HG02938 (cell line): ENCODE measurements around the gene FXR1.
"Not testable (repeated sequence)": the region's sequence is repeated elsewhere in the genome, so short reads cannot be mapped to it uniquely, and the experiment has no call there.

ENCODE experiments used
- ATAC-seq: cut with Tn5 transposase; IDR thresholded peaks from one replicate; pipeline ENCODE4 v1.9.1; 2021; ENCODE audit warnings: mild to moderate bottlenecking, moderate library complexity; ENCODE audit not compliant: unreplicated experiment

Gene FXR1

GRCh38 chr3:180932819-180933218 lies 20.3 kb downstream of the FXR1 start:
- no peak for ATAC-seq

GRCh38 chr3:180934638-180935037 lies 22.2 kb downstream of the FXR1 start:
- ATAC-seq: no peak

- ATAC-seq: no peak
These were observed 28.4 kb downstream of the FXR1 start for GRCh38 chr3:180940826-180941225.

- peak; percentile 86 for ATAC-seq
These were observed 35.4 kb downstream of the FXR1 start for GRCh38 chr3:180947761-180948390.

GRCh38 chr3:180959691-180960090 lies 47.2 kb downstream of the FXR1 start:
- ATAC-seq: no peak

- ATAC-seq: no peak
These were observed 48.6 kb downstream of the FXR1 start for GRCh38 chr3:180961087-180961486.

- no peak for ATAC-seq
These were observed 49.1 kb downstream of the FXR1 start for GRCh38 chr3:180961552-180961951.

- ATAC-seq: no peak
These were observed 50.1 kb downstream of the FXR1 start for GRCh38 chr3:180962530-180962929.

GRCh38 chr3:180970931-180971330 lies 58.5 kb downstream of the FXR1 start:
- ATAC-seq: no peak

GRCh38 chr3:180973543-180973942 lies 61.1 kb downstream of the FXR1 start:
- peak; percentile 72 for ATAC-seq

- ATAC-seq: no peak
These were observed 61.8 kb downstream of the FXR1 start for GRCh38 chr3:180974286-180974685.

- ATAC-seq: no peak
These were observed 65.0 kb downstream of the FXR1 start for GRCh38 chr3:180977498-180977897.

- no peak for ATAC-seq
These were observed 67.5 kb downstream of the FXR1 start for GRCh38 chr3:180979961-180980360.

- peak; percentile 45 for ATAC-seq
These were observed 68.1 kb downstream of the FXR1 start for GRCh38 chr3:180980611-180981010.

- no peak for ATAC-seq
These were observed 69.4 kb downstream of the FXR1 start for GRCh38 chr3:180981912-180982311.

GRCh38 chr3:180983136-180983535 lies 70.7 kb downstream of the FXR1 start:
- no peak for ATAC-seq

GRCh38 chr3:180986366-180986765 lies 73.9 kb downstream of the FXR1 start:
- ATAC-seq: not testable (repeated sequence)

GRCh38 chr3:180987344-180987743 lies 74.9 kb downstream of the FXR1 start:
- no peak for ATAC-seq

GRCh38 chr3:180989291-180990163 lies 77.1 kb downstream of the FXR1 start, which contains the start of gene DNAJC19:
DNAJC19 (minus strand) TSS chr3:180989736; CDS start chr3:180989602, 134 bp downstream.
- ATAC-seq: peak; percentile 97

GRCh38 chr3:180990505-180990904 lies 78.0 kb downstream of the FXR1 start:
- ATAC-seq: no peak

- no peak for ATAC-seq
These were observed 84.0 kb downstream of the FXR1 start for GRCh38 chr3:180996415-180996932.

- ATAC-seq: not testable (repeated sequence)
These were observed 89.9 kb downstream of the FXR1 start for GRCh38 chr3:181002331-181002730.
